ENCODE data around the gene UBA1. TPM values are rescaled to one million over a fixed set of nuclear protein-coding genes. Genes with fewer than 3 reads are reported as not detected.

The UBA1 gene
- total RNA-seq, 1 donor from 2014 or later = 498 TPM

GRCh38 chrX:47175588-47175980 is 18.0 kb upstream of the UBA1 start:
- no peak for TF ChIP-seq CTCF (conservative IDR thresholded peaks at IDR 0.05)
- Mint-ChIP-seq H3K4me1 (no peaks in the 10 kb centered on the region), H3K27ac (ENCODE audit: unreplicated experiment) (no peak overlapping the region), H3K27me3 (ENCODE audit: low read depth) (no peaks in the 10 kb centered on the region), H3K36me3 (ENCODE audit: low read depth) (peaks cover 13% of the 10 kb centered on the region), H3K9me3 (no peaks in the 10 kb centered on the region), H3K4me3 (no peak overlapping the region)
- DNase-seq (ENCODE audit: low read depth, low spot score) = no peak

- no peaks in the 10 kb centered on the region for H3K4me1 Mint-ChIP-seq
- no peak for TF ChIP-seq CTCF (conservative IDR thresholded peaks at IDR 0.05)
- no peaks in the 10 kb centered on the region for H3K27me3 Mint-ChIP-seq (ENCODE audit: low read depth)
- H3K36me3 Mint-ChIP-seq (ENCODE audit: low read depth) = peaks cover 13% of the 10 kb centered on the region
- no peaks in the 10 kb centered on the region for H3K9me3 Mint-ChIP-seq
- DNase-seq (ENCODE audit: low read depth, low spot score) = no peak
- H3K4me3 Mint-ChIP-seq = no peak overlapping the region
- H3K27ac Mint-ChIP-seq (ENCODE audit: unreplicated experiment) = no peak overlapping the region
Observed at GRCh38 chrX:47176101-47176740, 17.4 kb upstream of the UBA1 start.

GRCh38 chrX:47177079-47177478 is 16.6 kb upstream of the UBA1 start:
- Mint-ChIP-seq H3K27me3 (ENCODE audit: low read depth) (no peaks in the 10 kb centered on the region), H3K4me1 (no peaks in the 10 kb centered on the region), H3K9me3 (no peaks in the 10 kb centered on the region), H3K4me3 (no peak overlapping the region), H3K36me3 (ENCODE audit: low read depth) (peaks cover 13% of the 10 kb centered on the region), H3K27ac (ENCODE audit: unreplicated experiment) (no peak overlapping the region)
- TF ChIP-seq CTCF (conservative IDR thresholded peaks at IDR 0.05) = no peak
- DNase-seq (ENCODE audit: low read depth, low spot score) = no peak

DNA sequence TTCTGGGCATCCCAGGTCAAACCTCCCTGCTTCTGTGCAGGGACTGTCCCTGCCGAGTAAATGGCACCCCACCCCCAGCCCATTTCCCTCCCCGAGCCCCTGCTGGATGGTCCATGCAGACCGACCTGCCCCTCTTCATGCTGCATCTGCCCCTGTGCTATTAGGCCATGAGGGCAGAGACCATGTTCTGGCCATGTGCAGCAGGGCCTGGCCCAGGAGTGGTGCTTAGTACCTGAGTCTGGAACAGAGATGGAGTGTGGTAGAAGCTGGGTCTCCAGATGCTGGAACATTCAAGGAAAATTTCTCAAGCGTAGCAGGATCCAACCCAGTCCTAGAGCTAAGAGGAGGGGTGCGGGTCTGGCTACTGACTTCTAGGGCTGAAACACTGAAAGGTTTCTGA is 15.3 kb upstream of the UBA1 start:
- peaks cover 17% of the 10 kb centered on the region for H3K36me3 Mint-ChIP-seq (ENCODE audit: low read depth)
- DNase-seq (ENCODE audit: low read depth, low spot score) = no peak
- no peak overlapping the region for H3K4me3 Mint-ChIP-seq
- TF ChIP-seq CTCF (conservative IDR thresholded peaks at IDR 0.05) = no peak
- H3K27ac Mint-ChIP-seq (ENCODE audit: unreplicated experiment) = no peak overlapping the region
- no peaks in the 10 kb centered on the region for H3K9me3 Mint-ChIP-seq
- no peaks in the 10 kb centered on the region for H3K27me3 Mint-ChIP-seq (ENCODE audit: low read depth)
- H3K4me1 Mint-ChIP-seq = no peaks in the 10 kb centered on the region

- no peak overlapping the region for H3K27ac Mint-ChIP-seq (ENCODE audit: unreplicated experiment)
- H3K4me1 Mint-ChIP-seq = no peaks in the 10 kb centered on the region
- H3K9me3 Mint-ChIP-seq = no peaks in the 10 kb centered on the region
- peaks cover 17% of the 10 kb centered on the region for H3K36me3 Mint-ChIP-seq (ENCODE audit: low read depth)
- H3K27me3 Mint-ChIP-seq (ENCODE audit: low read depth) = no peaks in the 10 kb centered on the region
- H3K4me3 Mint-ChIP-seq = peak overlapping the region; percentile 41
- no peak for DNase-seq (ENCODE audit: low read depth, low spot score)
- no peak for TF ChIP-seq CTCF (conservative IDR thresholded peaks at IDR 0.05)
Observed at GRCh38 chrX:47179221-47179927, 14.3 kb upstream of the UBA1 start.

All from neural crest cell (in vitro differentiated cells).